ENCODE data around the gene MAL.

DNA sequence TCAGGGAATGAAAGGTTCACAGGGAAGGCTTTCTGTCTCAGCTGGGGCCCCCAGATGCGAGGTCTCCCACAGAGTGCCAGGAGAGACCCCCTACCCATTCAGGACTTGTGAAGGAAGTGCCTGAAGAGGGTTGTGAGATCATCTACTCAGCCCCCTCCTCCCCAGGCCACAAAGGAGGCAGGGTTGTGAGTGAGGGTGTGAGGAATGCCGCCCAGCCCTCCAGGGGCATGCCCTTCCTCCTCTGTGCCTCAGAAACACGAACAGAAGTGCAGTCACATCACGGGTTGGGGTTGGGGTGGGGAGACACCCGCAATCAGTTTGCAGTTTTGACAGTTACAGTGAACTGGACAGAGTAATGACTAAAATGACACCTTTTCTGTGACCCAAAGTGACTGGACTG is 5.0 kb downstream of the MAL start:
- TF ChIP-seq CTCF (conservative IDR thresholded peaks at IDR 0.05; ENCODE audit: low read depth in 2 of 2) (no peak), POLR2AphosphoS5 (IDR thresholded peaks at IDR 0.05; ENCODE audit: low read depth) (no peak), CREB1 (CRISPR knock-in tag; IDR thresholded peaks at IDR 0.05; ENCODE audit: low read depth) (no peak), EZH2 (IDR thresholded peaks at IDR 0.05; ENCODE audit: low read depth, unreplicated experiment) (no peak), EZH2phosphoT487 (IDR thresholded peaks at IDR 0.05; ENCODE audit: unreplicated experiment) (no peak), REST (IDR thresholded peaks at IDR 0.05; ENCODE audit: unreplicated experiment) (no peak), ZNF462 (CRISPR knock-in tag; IDR thresholded peaks at IDR 0.05) (no peak), ZNF114 (CRISPR knock-in tag; IDR thresholded peaks at IDR 0.05) (no peak), STAT1 (IDR thresholded peaks at IDR 0.05; ENCODE audit: unreplicated experiment) (no peak), ETS1 (IDR thresholded peaks at IDR 0.05) (no peak)
